Tibial artery (tissue), 4 donors: ENCODE measurements around the gene LRFN2.

Source experiments
- DNase-seq, 2 donors: peaks; one replicate each; pipeline ENCODE4 v3.0.0-alpha.2; 2019
- H3K27ac ChIP-seq, 2 donors: fragments of 200-600 bp; sonication (generic) in 1 of 2; 1 replicate in 1 of 2; 2 replicates in 1 of 2; pipeline ENCODE4 v1.5.1; 2018 to 2019; ENCODE audit warnings: mild to moderate bottlenecking in 1 of 2
- H3K27me3 ChIP-seq, 2 donors: fragments of 200-600 bp; sonication (generic) in 1 of 2; one replicate each; pipeline versions ENCODE4 v1.5.1 to v1.6.0; 2016 to 2019
- H3K36me3 ChIP-seq, 3 donors: fragments of 200-600 bp; sonication (generic) in 2 of 3; one replicate each; pipeline ENCODE4 v1.5.1; 2016 to 2019; ENCODE audit warnings: mild to moderate bottlenecking in 2 of 3
- H3K4me1 ChIP-seq, 4 donors: fragments of 200-600 bp; sonication (generic) in 2 of 4; 1 replicate in 3 of 4; 2 replicates in 1 of 4; pipeline ENCODE4 v1.5.1; 2016 to 2019
- H3K4me3 ChIP-seq, 2 donors: fragments of 200-600 bp; sonication (generic) in 1 of 2; 1 replicate in 1 of 2; 2 replicates in 1 of 2; pipeline ENCODE4 v1.5.1; 2018 to 2019; ENCODE audit warnings: mild to moderate bottlenecking in 2 of 2
- H3K9me3 ChIP-seq, 3 donors: fragments of 200-600 bp; sonication (generic) in 1 of 3; one replicate each; pipeline ENCODE4 v1.5.1; 2016 to 2019
- intact Hi-C: fragments of 100-400 bp; cut with DNase I; formaldehyde crosslinking; loops from one replicate; pipeline ENCODE4 v1.15.0; 2023; ENCODE audit warnings: low total_unique reads
- TF ChIP-seq, protein P1 (sequence below), 2 experiments: fragments of 200-600 bp in 1 of 2; fragments of 450-650 bp in 1 of 2; IDR thresholded peaks; one replicate each; pipeline ENCODE4 v1.5.1; 2017 to 2019; ENCODE audit warnings: antibody characterized with exemption in 2 of 2, mild to moderate bottlenecking in 1 of 2, moderate library complexity in 1 of 2

Gene LRFN2

DNA sequence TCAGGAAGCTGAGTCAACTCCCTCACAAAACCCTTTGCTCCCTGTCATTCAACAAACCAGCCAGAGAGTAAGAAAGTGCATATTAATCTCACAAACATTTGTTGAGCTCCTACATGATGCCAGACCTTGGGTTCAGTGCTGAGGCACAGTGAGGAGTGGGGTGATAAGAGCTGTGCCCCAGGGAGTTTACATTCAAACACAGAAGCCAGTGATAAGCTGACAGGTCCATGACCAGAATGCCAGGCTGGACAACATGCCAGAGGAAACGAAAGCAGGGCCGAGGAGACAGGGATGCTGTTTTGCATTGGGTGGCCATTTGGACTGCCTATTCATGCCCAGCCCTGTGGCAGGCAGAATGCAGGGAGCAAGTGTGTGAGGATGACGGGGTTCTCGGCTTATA lies 76.7 kb downstream of the LRFN2 start:
- Histone ChIP-seq H3K4me3 (no peak overlapping the region), H3K4me1 (peaks cover 0 to 7% (median 3%) of the 10 kb centered on the region in 4 donors), H3K36me3 (no peaks in the 10 kb centered on the region), H3K27me3 (no peaks in the 10 kb centered on the region), H3K9me3 (no peaks in the 10 kb centered on the region), H3K27ac (no peak overlapping the region)
- DNase-seq, result no peak
- intact Hi-C loops, result no loop called here
- TF ChIP-seq, protein P1, sequence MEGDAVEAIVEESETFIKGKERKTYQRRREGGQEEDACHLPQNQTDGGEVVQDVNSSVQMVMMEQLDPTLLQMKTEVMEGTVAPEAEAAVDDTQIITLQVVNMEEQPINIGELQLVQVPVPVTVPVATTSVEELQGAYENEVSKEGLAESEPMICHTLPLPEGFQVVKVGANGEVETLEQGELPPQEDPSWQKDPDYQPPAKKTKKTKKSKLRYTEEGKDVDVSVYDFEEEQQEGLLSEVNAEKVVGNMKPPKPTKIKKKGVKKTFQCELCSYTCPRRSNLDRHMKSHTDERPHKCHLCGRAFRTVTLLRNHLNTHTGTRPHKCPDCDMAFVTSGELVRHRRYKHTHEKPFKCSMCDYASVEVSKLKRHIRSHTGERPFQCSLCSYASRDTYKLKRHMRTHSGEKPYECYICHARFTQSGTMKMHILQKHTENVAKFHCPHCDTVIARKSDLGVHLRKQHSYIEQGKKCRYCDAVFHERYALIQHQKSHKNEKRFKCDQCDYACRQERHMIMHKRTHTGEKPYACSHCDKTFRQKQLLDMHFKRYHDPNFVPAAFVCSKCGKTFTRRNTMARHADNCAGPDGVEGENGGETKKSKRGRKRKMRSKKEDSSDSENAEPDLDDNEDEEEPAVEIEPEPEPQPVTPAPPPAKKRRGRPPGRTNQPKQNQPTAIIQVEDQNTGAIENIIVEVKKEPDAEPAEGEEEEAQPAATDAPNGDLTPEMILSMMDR (IDR thresholded peaks at IDR 0.05), result no peak

DNA sequence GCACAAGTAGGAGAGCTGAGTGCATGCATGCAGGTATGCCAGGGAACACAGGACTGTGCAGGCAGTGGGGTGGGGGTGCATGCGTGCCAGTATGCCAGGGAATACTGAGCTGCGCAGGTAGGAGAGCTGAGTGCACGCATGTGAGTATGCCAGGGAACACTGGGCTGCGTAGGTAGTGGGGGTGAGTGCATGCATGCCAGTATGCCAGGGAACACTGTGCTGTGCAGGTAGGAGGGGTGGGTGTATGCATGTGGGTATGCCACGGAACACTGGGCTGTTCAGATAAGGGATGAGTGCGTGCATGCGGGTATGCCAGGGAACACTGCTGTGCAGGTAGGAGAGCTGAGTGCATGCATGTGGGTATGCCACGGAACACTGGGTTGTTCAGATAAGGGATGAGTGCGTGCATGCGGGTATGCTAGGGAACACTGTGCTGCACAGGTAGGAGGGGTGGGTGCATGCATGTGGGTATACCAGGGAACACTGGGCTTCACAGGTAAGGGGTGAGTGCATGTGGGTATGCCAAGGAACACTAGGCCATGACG lies 77.4 kb downstream of the LRFN2 start:
- Histone ChIP-seq H3K27ac (no peak overlapping the region), H3K4me1 (peaks cover 0 to 3% (median under 1%) of the 10 kb centered on the region in 4 donors), H3K27me3 (no peaks in the 10 kb centered on the region), H3K9me3 (no peaks in the 10 kb centered on the region), H3K4me3 (no peak overlapping the region), H3K36me3 (no peaks in the 10 kb centered on the region)
- TF ChIP-seq, protein P1 (IDR thresholded peaks at IDR 0.05), result no peak
- no peak for DNase-seq
- intact Hi-C loops, result no loop called here

- no peak for DNase-seq
- Histone ChIP-seq H3K4me3 (no peak overlapping the region), H3K27ac (no peak overlapping the region), H3K9me3 (no peaks in the 10 kb centered on the region), H3K4me1 (no peaks in the 10 kb centered on the region), H3K36me3 (no peaks in the 10 kb centered on the region), H3K27me3 (no peaks in the 10 kb centered on the region)
- TF ChIP-seq, protein P1 (IDR thresholded peaks at IDR 0.05), result no peak
- intact Hi-C loops, result no loop called here
These were observed 78.1 kb downstream of the LRFN2 start for GRCh38 chr6:40509086-40509485.

DNA sequence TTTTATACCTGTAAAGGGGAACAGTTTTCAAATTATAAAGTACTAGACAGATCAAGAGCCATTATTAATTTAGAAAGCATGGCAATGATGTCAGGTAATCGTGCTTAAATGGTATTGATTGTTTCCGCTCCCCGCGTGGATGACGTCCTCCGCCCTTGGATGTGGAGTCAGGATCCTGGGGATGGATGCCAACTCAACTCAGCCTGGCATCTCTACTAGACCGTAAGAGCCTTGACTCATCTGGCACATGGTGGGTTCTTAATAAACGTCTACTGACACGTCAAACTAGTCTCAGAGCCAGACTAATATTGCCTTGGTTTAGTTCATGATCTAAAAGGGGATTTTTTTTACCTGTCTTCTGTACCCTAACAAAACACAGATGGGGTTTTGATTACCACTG lies 80.2 kb downstream of the LRFN2 start:
- Histone ChIP-seq H3K4me3 (no peak overlapping the region), H3K27ac (no peak overlapping the region), H3K9me3 (no peaks in the 10 kb centered on the region), H3K4me1 (no peaks in the 10 kb centered on the region), H3K27me3 (peaks cover 0 to 5% of the 10 kb centered on the region in 2 donors), H3K36me3 (no peaks in the 10 kb centered on the region)
- intact Hi-C loops, result no loop called here
- no peak for DNase-seq
- TF ChIP-seq, protein P1 (IDR thresholded peaks at IDR 0.05), result no peak

DNA sequence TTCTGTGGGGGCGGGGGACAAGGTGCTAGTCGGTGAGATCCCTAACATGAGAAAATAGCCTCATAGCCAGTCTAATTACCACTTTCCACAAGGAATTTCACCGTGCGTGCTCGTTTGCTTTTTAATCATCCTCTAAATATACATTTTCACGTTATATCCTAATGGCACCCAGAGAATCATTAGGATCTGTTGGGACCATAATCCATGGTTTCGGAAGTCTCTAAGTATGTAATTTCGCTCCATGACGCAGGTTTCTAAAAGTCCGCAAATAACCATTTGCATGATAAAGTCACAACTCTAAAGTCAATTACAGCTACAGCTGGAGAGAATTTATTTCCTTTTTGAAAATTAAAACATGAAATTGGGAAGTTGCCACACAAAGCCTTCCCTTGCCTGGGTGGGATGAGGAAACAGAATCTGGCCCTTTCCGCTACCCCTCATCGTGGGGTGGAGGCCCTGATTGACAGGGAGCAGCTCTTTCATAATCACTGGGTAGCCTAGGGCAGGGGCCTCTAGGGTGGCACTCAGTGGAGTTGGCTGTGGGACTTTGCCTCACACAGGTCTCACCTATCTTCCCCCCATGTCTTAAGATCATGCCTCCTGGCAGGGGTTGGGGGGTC lies 81.9 kb downstream of the LRFN2 start:
- intact Hi-C loops, result no loop called here
- H3K36me3 ChIP-seq, result no peaks in the 10 kb centered on the region
- DNase-seq, result no peak
- TF ChIP-seq, protein P1 (IDR thresholded peaks at IDR 0.05), result no peak
- H3K27me3 ChIP-seq, result peaks cover 0 to 5% of the 10 kb centered on the region in 2 donors
- H3K9me3 ChIP-seq, result no peaks in the 10 kb centered on the region
- H3K4me1 ChIP-seq, result no peaks in the 10 kb centered on the region
- no peak overlapping the region for H3K27ac ChIP-seq
- no peak overlapping the region for H3K4me3 ChIP-seq
